HCT116 (cell line): ENCODE measurements around the gene VPS37B. TPM values are rescaled to one million over a fixed set of nuclear protein-coding genes. Genes with fewer than 3 reads are reported as not detected.

Source experiments
- ATAC-seq: fragments of 200-7000 bp; cut with Tn5 transposase; 2 replicates; pipeline ENCODE4 v1.9.1; 2020; ENCODE audit warnings: mild to moderate bottlenecking, moderate library complexity
- BruUV-seq: library from RNA; stranded (reverse); fragments of 400-500 nt; replicated peaks from 2 replicates; lab custom pipeline; 2021; lab: Mats Ljungman, UMichigan
- CTCF ChIA-PET: fragments of 300-600 bp; sonication (Branson Sonifier 250); formaldehyde crosslinking; loops from one replicate; lab custom pipeline; 2021; ENCODE audit warnings: antibody characterized with exemption; lab: Charles Lee
- POLR2A ChIA-PET: fragments of 300-600, 350-600 bp; sonication (Branson Sonifier 250); formaldehyde crosslinking; loops from one replicate; lab custom pipeline; 2021; ENCODE audit warnings: antibody characterized with exemption; lab: Charles Lee
- RAD21 ChIA-PET, 2 experiments: fragments of 300-600 bp; sonication (Branson Sonifier 250); formaldehyde crosslinking; loops; one replicate each; lab custom pipeline; 2023; ENCODE audit warnings: low total read pairs in 2 of 2; ENCODE audit not compliant: uncharacterized antibody in 2 of 2, unreplicated experiment in 2 of 2, low non-redundant PET in 1 of 2; lab: Charles Lee
- DNase-seq: peaks from one replicate; pipeline ENCODE4 v3.0.0-alpha.2; 2010; ENCODE audit warnings: low read depth, low spot score
- H2AFZ ChIP-seq: fragments of 200-600 bp; shearing (Covaris generic), sonication (generic); 2 replicates; pipeline ENCODE4 v1.6.1; 2017; ENCODE audit warnings: low read depth, mixed run types, mixed read lengths, antibody characterized with exemption, low read length; ENCODE audit not compliant: poor library complexity, severe bottlenecking
- H3K27ac ChIP-seq: 2 replicates; pipeline ENCODE4 v1.5.1; 2012; ENCODE audit warnings: low read depth, low read length
- H3K27me3 ChIP-seq: fragments of 200-600 bp; sonication (generic); 2 replicates; pipeline ENCODE4 v1.6.1; 2016; ENCODE audit warnings: mixed run types, low read length, mixed read lengths; ENCODE audit not compliant: insufficient read depth
- H3K36me3 ChIP-seq, 2 experiments: fragments of 200-500 bp in 1 of 2; fragments of 200-600 bp in 1 of 2; sonication (Bioruptor generic) in 1 of 2; sonication (generic) in 1 of 2; 2 replicates each; pipeline versions ENCODE4 v1.5.1 to v1.6.1; 2014 to 2016; ENCODE audit warnings: low read length in 2 of 2, inconsistent platforms in 1 of 2, mixed read lengths in 1 of 2, mixed run types in 1 of 2; ENCODE audit not compliant: insufficient read depth in 2 of 2, control insufficient read depth in 1 of 2
- H3K4me1 ChIP-seq, 2 experiments: fragments of 200-600 bp in 1 of 2; sonication (generic) in 1 of 2; 2 replicates each; pipeline versions ENCODE4 v1.5.1 to v1.6.1; 2012 to 2017; ENCODE audit warnings: low read length in 2 of 2, inconsistent platforms in 1 of 2, mild to moderate bottlenecking in 1 of 2, mixed read lengths in 1 of 2, mixed run types in 1 of 2, moderate library complexity in 1 of 2; ENCODE audit not compliant: insufficient read depth in 2 of 2, control insufficient read depth in 1 of 2
- H3K4me2 ChIP-seq: fragments of 200-600 bp; sonication (generic); 2 replicates; pipeline ENCODE4 v1.6.1; 2017; ENCODE audit warnings: mixed run types, low read length, mixed read lengths
- H3K4me3 ChIP-seq, 2 experiments: fragments of 200-600 bp in 1 of 2; sonication (generic) in 1 of 2; replicated peaks in 1 of 2; 2 replicates each; pipeline ENCODE4 v1.5.1; 2011 to 2016; ENCODE audit warnings: low read length in 2 of 2, control low read depth in 1 of 2, low read depth in 1 of 2, mild to moderate bottlenecking in 1 of 2, mixed read lengths in 1 of 2, mixed run types in 1 of 2
- H3K79me2 ChIP-seq: fragments of 200-600 bp; sonication (generic); 2 replicates; pipeline ENCODE4 v1.6.1; 2017; ENCODE audit warnings: mild to moderate bottlenecking, mixed run types, low read length, moderate library complexity, mixed read lengths; ENCODE audit not compliant: insufficient read depth
- H3K9ac ChIP-seq: fragments of 200-600 bp; sonication (generic); 2 replicates; pipeline ENCODE4 v1.6.1; 2016; ENCODE audit warnings: low read length, mixed read lengths
- H3K9me2 ChIP-seq: fragments of 200-600 bp; sonication (generic), shearing (Covaris generic); 2 replicates; pipeline ENCODE4 v1.6.1; 2017; ENCODE audit warnings: mixed run types, mild to moderate bottlenecking, moderate library complexity; ENCODE audit not compliant: insufficient read depth
- H3K9me3 ChIP-seq, 2 experiments: fragments of 200-500 bp in 1 of 2; fragments of 200-600 bp in 1 of 2; sonication (Bioruptor generic) in 1 of 2; sonication (generic) in 1 of 2; 2 replicates each; pipeline ENCODE4 v1.6.1; 2014 to 2017; ENCODE audit warnings: low read length in 2 of 2, mixed read lengths in 2 of 2, inconsistent platforms in 1 of 2, low read depth in 1 of 2, mild to moderate bottlenecking in 1 of 2, mixed run types in 1 of 2, moderate library complexity in 1 of 2; ENCODE audit not compliant: control insufficient read depth in 1 of 2, insufficient read depth in 1 of 2
- H4K20me1 ChIP-seq: fragments of 200-600 bp; sonication (generic), shearing (Covaris generic); 2 replicates; pipeline ENCODE4 v1.6.1; 2017; ENCODE audit warnings: mixed run types, mild to moderate bottlenecking, moderate library complexity; ENCODE audit not compliant: insufficient read depth
- CBX3 ChIP-seq: IDR thresholded peaks from 2 replicates; pipeline ENCODE4 v1.6.1; 2012; ENCODE audit warnings: low read depth
- CEBPB ChIP-seq: IDR thresholded peaks from 2 replicates; pipeline ENCODE4 v1.6.1; 2012; ENCODE audit warnings: low read depth
- CTCF ChIP-seq, 3 experiments: fragments of 200-600 bp in 1 of 3; sonication (generic) in 1 of 3; IDR thresholded peaks in 2 of 3; conservative IDR thresholded peaks in 1 of 3; 2 replicates each; pipeline ENCODE4 v1.5.1; 2012 to 2017; ENCODE audit warnings: low read depth in 2 of 3, low read length in 2 of 3, antibody characterized with exemption in 1 of 3, borderline replicate concordance in 1 of 3, control low read depth in 1 of 3, mild to moderate bottlenecking in 1 of 3, mixed read lengths in 1 of 3, mixed run types in 1 of 3, moderate library complexity in 1 of 3; ENCODE audit not compliant: insufficient read depth in 1 of 3
- EGR1 ChIP-seq: IDR thresholded peaks from 2 replicates; pipeline ENCODE4 v1.6.1; 2012; ENCODE audit warnings: low read depth
- ELF1 ChIP-seq: IDR thresholded peaks from 2 replicates; pipeline ENCODE4 v1.6.1; 2012; ENCODE audit warnings: low read depth, borderline replicate concordance
- EZH2phosphoT487 ChIP-seq: fragments of 200-600 bp; IDR thresholded peaks from 2 replicates; pipeline ENCODE4 v1.6.1; 2018; ENCODE audit warnings: antibody characterized with exemption, borderline replicate concordance
- FOSL1 ChIP-seq: IDR thresholded peaks from 2 replicates; pipeline ENCODE4 v1.6.1; 2012; ENCODE audit warnings: low read depth
- JUND ChIP-seq: IDR thresholded peaks from 2 replicates; pipeline ENCODE4 v1.6.1; 2012
- POLR2A ChIP-seq: IDR thresholded peaks from 2 replicates; pipeline ENCODE4 v1.7.0; 2011; ENCODE audit warnings: borderline replicate concordance; ENCODE audit not compliant: insufficient read depth, insufficient read length; ENCODE audit errors: extremely low read depth
- POLR2AphosphoS5 ChIP-seq: IDR thresholded peaks from 2 replicates; pipeline ENCODE4 v1.6.1; 2011; ENCODE audit warnings: mild to moderate bottlenecking, low read depth, low read length, moderate library complexity
- RAD21 ChIP-seq: IDR thresholded peaks from 2 replicates; pipeline ENCODE4 v1.6.1; 2012; ENCODE audit warnings: low read depth, mild to moderate bottlenecking
- REST ChIP-seq: IDR thresholded peaks from 2 replicates; pipeline ENCODE4 v1.6.1; 2012; ENCODE audit warnings: low read depth
- SIN3A ChIP-seq: IDR thresholded peaks from 2 replicates; pipeline ENCODE4 v1.6.1; 2012; ENCODE audit warnings: low read depth
- SP1 ChIP-seq: IDR thresholded peaks from 2 replicates; pipeline ENCODE4 v1.6.1; 2012; ENCODE audit warnings: low read depth
- SRF ChIP-seq: IDR thresholded peaks from 2 replicates; pipeline ENCODE4 v1.6.1; 2012; ENCODE audit warnings: low read depth
- TCF7L2 ChIP-seq: IDR thresholded peaks from 2 replicates; pipeline ENCODE4 v1.7.0; 2011; ENCODE audit warnings: borderline replicate concordance, inconsistent platforms; ENCODE audit not compliant: insufficient read depth, insufficient read length; ENCODE audit errors: extremely low read depth
- YY1 ChIP-seq: IDR thresholded peaks from 2 replicates; pipeline ENCODE4 v1.6.1; 2011; ENCODE audit warnings: low read length, low read depth, moderate library complexity, mild to moderate bottlenecking; ENCODE audit not compliant: insufficient replicate concordance; ENCODE audit errors: extremely low read depth
- ZNF274 ChIP-seq: fragments of 200-500 bp; sonication (Bioruptor generic); IDR thresholded peaks from 2 replicates; pipeline ENCODE4 v1.6.1; 2014; ENCODE audit warnings: mild to moderate bottlenecking, low read depth, low read length, inconsistent platforms
- intact Hi-C: fragments of 100-400 bp; cut with micrococcal nuclease; formaldehyde crosslinking; loops from 2 replicates; pipeline ENCODE4 v1.10.0; 2022
- total RNA-seq: library from RNA; stranded (reverse); gene quantifications from one replicate; pipeline ENCODE4 v1.2.1, GENCODE V29; 2021; ENCODE audit not compliant: unreplicated experiment
- TF ChIP-seq, protein P1 (sequence below): IDR thresholded peaks from 2 replicates; pipeline ENCODE4 v1.6.1; 2012
- TF ChIP-seq, protein P2 (sequence below): IDR thresholded peaks from 2 replicates; pipeline ENCODE4 v1.6.1; 2011; ENCODE audit warnings: mild to moderate bottlenecking, low read length, moderate library complexity; ENCODE audit not compliant: insufficient replicate concordance; ENCODE audit errors: extremely low read depth

VPS37B gene
- total RNA-seq, 1 experiment from 2014 or later, result 55.0 TPM

- peak; percentile 60 for ATAC-seq
- Histone ChIP-seq H3K9me2 (no peaks in the 10 kb centered on the region), H3K4me1 (peaks cover 17 to 24% of the 10 kb centered on the region in 2 experiments; a peak in 3 of 4 replicates), H3K9me3 (no peaks in the 10 kb centered on the region), H2AFZ (no peak overlapping the region), H3K4me3 (no peak overlapping the region), H3K27me3 (no peaks in the 10 kb centered on the region), H3K79me2 (no peaks in the 10 kb centered on the region), H3K4me2 (peak overlapping the region; percentile 34), H3K36me3 (no peaks in the 10 kb centered on the region), H3K27ac (no peak overlapping the region), H3K9ac (no peak overlapping the region), H4K20me1 (no peaks in the 10 kb centered on the region)
- no TSS peak for BruUV-seq
- ChIA-PET CTCF (no interaction called here), POLR2A (no interaction called here), RAD21 (no interaction called here)
- DNase-seq, result peak; percentile 87
- intact Hi-C loops, result no loop called here
- TF ChIP-seq, protein P1, sequence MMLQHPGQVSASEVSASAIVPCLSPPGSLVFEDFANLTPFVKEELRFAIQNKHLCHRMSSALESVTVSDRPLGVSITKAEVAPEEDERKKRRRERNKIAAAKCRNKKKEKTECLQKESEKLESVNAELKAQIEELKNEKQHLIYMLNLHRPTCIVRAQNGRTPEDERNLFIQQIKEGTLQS, result no peak
- TF ChIP-seq POLR2AphosphoS5 (peak; percentile 48), JUND (peak; percentile 62), ZNF274 (no peak), CEBPB (peak; percentile 85), FOSL1 (peak; percentile 77), YY1 (no peak), SRF (no peak; the same call in 1 of the 2 replicates), REST (no peak), EZH2phosphoT487 (no peak), POLR2A (no peak), CBX3 (peak; percentile 98), EGR1 (no peak), SIN3A (no peak; the same call in 1 of the 2 replicates), CTCF (IDR thresholded peaks at IDR 0.05 in 2 of 3, conservative IDR thresholded peaks at IDR 0.05 in 1 of 3; ENCODE audit: borderline replicate concordance in 1 of 3, insufficient read depth in 1 of 3, low read depth in 2 of 3, low read length in 2 of 3) (no peak), ELF1 (no peak), SP1 (peak; percentile 76), TCF7L2 (peak; percentile 17), RAD21 (no peak)
- TF ChIP-seq, protein P2, sequence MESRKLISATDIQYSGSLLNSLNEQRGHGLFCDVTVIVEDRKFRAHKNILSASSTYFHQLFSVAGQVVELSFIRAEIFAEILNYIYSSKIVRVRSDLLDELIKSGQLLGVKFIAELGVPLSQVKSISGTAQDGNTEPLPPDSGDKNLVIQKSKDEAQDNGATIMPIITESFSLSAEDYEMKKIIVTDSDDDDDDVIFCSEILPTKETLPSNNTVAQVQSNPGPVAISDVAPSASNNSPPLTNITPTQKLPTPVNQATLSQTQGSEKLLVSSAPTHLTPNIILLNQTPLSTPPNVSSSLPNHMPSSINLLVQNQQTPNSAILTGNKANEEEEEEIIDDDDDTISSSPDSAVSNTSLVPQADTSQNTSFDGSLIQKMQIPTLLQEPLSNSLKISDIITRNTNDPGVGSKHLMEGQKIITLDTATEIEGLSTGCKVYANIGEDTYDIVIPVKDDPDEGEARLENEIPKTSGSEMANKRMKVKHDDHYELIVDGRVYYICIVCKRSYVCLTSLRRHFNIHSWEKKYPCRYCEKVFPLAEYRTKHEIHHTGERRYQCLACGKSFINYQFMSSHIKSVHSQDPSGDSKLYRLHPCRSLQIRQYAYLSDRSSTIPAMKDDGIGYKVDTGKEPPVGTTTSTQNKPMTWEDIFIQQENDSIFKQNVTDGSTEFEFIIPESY, result no peak
These were observed 65.3 kb downstream of the VPS37B start for GRCh38 chr12:122830517-122831214.
